Measurements from ENCODE around the gene MMP17.

Gene MMP17

DNA sequence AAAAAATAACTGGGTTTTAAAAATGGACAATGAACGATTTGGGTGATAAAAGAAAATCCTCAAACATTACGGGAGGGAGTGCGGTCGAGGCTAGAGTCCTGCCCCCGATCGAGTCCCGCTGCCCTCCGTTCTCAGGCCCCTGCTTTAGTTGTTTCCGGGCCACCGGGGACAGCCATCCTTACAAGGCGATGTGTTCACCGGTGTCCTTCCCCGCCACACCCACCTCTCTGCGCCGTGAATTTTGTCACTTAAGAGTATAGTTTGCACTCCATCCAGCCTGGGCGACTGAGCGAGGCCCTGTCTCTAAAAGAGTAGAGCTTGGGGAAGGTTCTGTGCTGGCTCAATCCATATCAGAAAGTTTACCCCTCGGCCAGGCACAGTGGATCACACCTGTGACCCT is 69.1 kb downstream of the MMP17 start:
- H3K4me3 ChIP-seq (replicated peaks; ENCODE audit: insufficient read depth, low read length) = no peak overlapping the region
- TF ChIP-seq GABPA (IDR thresholded peaks at IDR 0.05; ENCODE audit: low read depth) = no peak
- TF ChIP-seq POLR2AphosphoS5 (IDR thresholded peaks at IDR 0.05; ENCODE audit: low read depth) = no peak
- TF ChIP-seq, protein P1, sequence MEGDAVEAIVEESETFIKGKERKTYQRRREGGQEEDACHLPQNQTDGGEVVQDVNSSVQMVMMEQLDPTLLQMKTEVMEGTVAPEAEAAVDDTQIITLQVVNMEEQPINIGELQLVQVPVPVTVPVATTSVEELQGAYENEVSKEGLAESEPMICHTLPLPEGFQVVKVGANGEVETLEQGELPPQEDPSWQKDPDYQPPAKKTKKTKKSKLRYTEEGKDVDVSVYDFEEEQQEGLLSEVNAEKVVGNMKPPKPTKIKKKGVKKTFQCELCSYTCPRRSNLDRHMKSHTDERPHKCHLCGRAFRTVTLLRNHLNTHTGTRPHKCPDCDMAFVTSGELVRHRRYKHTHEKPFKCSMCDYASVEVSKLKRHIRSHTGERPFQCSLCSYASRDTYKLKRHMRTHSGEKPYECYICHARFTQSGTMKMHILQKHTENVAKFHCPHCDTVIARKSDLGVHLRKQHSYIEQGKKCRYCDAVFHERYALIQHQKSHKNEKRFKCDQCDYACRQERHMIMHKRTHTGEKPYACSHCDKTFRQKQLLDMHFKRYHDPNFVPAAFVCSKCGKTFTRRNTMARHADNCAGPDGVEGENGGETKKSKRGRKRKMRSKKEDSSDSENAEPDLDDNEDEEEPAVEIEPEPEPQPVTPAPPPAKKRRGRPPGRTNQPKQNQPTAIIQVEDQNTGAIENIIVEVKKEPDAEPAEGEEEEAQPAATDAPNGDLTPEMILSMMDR (IDR thresholded peaks at IDR 0.05; ENCODE audit: insufficient read depth, low read length) = no peak
- TF ChIP-seq REST (IDR thresholded peaks at IDR 0.05; ENCODE audit: insufficient replicate concordance, low read depth) = no peak
- TF ChIP-seq SPI1 (IDR thresholded peaks at IDR 0.05; ENCODE audit: borderline replicate concordance, low read depth) = no peak
- no peaks in the 10 kb centered on the region for H3K27me3 ChIP-seq (ENCODE audit: insufficient read depth, poor library complexity, severe bottlenecking)
- no peak for DNase-seq (ENCODE audit: low read depth in 1 of 2, low spot score in 1 of 2)
- H3K27ac ChIP-seq (replicated peaks) = no peak overlapping the region

- no peak overlapping the region for H3K4me3 ChIP-seq (replicated peaks; ENCODE audit: insufficient read depth, low read length)
Observed at GRCh38 chr12:131897875-131898274, 69.7 kb downstream of the MMP17 start.

DNA sequence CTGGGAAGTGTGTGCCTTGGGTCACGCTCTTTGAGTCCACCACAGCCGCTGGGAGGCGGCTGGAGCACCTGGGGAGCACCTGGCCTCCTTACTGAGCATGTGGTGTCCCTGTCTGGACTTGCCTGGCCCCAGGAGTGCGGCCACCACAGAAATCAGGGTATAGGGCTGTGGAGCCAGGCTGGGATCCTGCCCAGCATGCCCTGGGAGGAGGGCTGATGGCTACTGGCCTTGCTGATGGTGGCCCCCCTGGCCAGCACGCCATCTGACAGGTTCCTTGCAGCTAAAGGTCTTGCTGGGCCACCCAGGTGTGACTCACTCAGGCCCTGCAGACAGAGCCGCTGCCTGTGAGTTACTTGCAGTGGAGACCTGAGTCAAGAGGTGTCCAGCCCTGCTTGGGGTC is 72.2 kb downstream of the MMP17 start:
- TF ChIP-seq POLR2AphosphoS5 (IDR thresholded peaks at IDR 0.05; ENCODE audit: low read depth) = no peak
- TF ChIP-seq, protein P1 (IDR thresholded peaks at IDR 0.05; ENCODE audit: insufficient read depth, low read length) = no peak
- no peak for TF ChIP-seq REST (IDR thresholded peaks at IDR 0.05; ENCODE audit: insufficient replicate concordance, low read depth)
- no peak for TF ChIP-seq SPI1 (IDR thresholded peaks at IDR 0.05; ENCODE audit: borderline replicate concordance, low read depth)
- no peak for TF ChIP-seq GABPA (IDR thresholded peaks at IDR 0.05; ENCODE audit: low read depth)
- DNase-seq (ENCODE audit: low read depth in 1 of 2, low spot score in 1 of 2) = no peak
- H3K4me3 ChIP-seq (replicated peaks; ENCODE audit: insufficient read depth, low read length) = no peak overlapping the region
- no peaks in the 10 kb centered on the region for H3K27me3 ChIP-seq (ENCODE audit: insufficient read depth, poor library complexity, severe bottlenecking)
- H3K27ac ChIP-seq (replicated peaks) = no peak overlapping the region

More at GRCh38 chr12:131897875-131898274, 69.7 kb downstream of the MMP17 start:
- Histone ChIP-seq H3K27ac (replicated peaks) (no peak overlapping the region), H3K27me3 (ENCODE audit: insufficient read depth, poor library complexity, severe bottlenecking) (no peaks in the 10 kb centered on the region)
- DNase-seq (ENCODE audit: low read depth in 1 of 2, low spot score in 1 of 2) = no peak
- TF ChIP-seq REST (IDR thresholded peaks at IDR 0.05; ENCODE audit: insufficient replicate concordance, low read depth) (no peak), POLR2AphosphoS5 (IDR thresholded peaks at IDR 0.05; ENCODE audit: low read depth) (no peak), SPI1 (IDR thresholded peaks at IDR 0.05; ENCODE audit: borderline replicate concordance, low read depth) (no peak), GABPA (IDR thresholded peaks at IDR 0.05; ENCODE audit: low read depth) (no peak)
- TF ChIP-seq, protein P1 (IDR thresholded peaks at IDR 0.05; ENCODE audit: insufficient read depth, low read length) = no peak

Data from HL-60 (cell line).